Measurements from ENCODE around the gene LY9. TPM values are rescaled to one million over a fixed set of nuclear protein-coding genes. Genes with fewer than 3 reads are reported as not detected.
"Not testable (repeated sequence)": the region's sequence is repeated elsewhere in the genome, so short reads cannot be mapped to it uniquely, and the experiment has no call there.

Gene LY9
- total RNA-seq, 4 donors from 2014 or later: 0.23 to 1.6 (median 0.84) TPM

DNA sequence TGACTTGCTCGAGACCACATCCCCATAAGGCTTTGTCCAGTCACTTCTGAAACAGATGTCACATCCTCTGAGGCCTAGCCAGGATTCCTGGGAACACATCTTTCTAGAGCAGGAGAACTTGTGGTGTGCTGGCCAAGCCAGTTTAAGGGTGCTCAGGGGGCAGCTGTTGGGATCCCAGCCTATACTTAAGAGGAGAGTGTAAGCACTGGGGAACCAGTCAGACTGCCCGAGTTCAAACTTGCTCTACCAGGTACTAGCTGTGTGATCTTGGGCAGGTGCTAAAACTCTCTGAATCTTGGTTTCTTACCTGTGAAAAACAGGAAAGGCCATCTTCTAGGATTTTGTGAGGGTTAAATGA is 15.6 kb upstream of the LY9 start:
- intact Hi-C loops (cut with DNase I; ENCODE audit: low total_unique reads): no loop called here
- WGBS, 2 donors: 71 to 79% methylated on average over 2 of the region's 2 CpGs
- no peak overlapping the region for H3K4me3 ChIP-seq (ENCODE audit: low read depth, poor library complexity, severe bottlenecking)
- no peak for DNase-seq (ENCODE audit: low spot score in 2 of 2)
- no peak for TF ChIP-seq POLR2A (IDR thresholded peaks at IDR 0.05)
- TF ChIP-seq, protein P1, sequence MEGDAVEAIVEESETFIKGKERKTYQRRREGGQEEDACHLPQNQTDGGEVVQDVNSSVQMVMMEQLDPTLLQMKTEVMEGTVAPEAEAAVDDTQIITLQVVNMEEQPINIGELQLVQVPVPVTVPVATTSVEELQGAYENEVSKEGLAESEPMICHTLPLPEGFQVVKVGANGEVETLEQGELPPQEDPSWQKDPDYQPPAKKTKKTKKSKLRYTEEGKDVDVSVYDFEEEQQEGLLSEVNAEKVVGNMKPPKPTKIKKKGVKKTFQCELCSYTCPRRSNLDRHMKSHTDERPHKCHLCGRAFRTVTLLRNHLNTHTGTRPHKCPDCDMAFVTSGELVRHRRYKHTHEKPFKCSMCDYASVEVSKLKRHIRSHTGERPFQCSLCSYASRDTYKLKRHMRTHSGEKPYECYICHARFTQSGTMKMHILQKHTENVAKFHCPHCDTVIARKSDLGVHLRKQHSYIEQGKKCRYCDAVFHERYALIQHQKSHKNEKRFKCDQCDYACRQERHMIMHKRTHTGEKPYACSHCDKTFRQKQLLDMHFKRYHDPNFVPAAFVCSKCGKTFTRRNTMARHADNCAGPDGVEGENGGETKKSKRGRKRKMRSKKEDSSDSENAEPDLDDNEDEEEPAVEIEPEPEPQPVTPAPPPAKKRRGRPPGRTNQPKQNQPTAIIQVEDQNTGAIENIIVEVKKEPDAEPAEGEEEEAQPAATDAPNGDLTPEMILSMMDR (IDR thresholded peaks at IDR 0.05): no peak

DNA sequence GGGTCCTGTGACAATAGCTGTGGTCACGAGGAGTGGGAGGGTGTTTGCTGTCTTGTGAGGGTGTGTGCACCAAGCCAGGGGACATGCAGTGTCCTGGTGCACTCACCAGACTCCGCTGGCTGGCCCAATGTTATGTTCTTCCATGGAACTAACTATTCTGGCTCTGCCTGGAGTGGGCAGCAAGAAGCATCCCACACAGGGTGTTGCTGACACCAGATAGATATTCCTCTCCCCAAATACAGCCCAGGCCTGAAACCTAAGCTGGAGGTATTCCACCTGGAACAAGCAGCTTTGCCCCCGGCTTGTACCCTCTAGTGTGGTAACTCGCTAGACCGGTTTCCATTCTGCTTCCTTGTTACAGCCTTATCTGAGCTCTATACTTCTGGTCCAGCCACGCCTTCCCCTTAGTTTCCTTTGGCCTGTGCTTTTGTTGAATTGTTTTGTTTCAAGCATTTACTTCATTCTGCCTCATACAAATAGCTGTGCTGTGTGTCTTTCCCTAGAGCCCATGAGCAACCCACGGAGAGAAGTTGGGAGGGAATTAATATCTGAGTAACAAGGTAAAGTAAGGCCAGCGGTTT is 14.7 kb upstream of the LY9 start:
- TF ChIP-seq, protein P1 (IDR thresholded peaks at IDR 0.05): no peak
- TF ChIP-seq POLR2A (IDR thresholded peaks at IDR 0.05): no peak
- DNase-seq (ENCODE audit: low spot score in 2 of 2): no peak
- H3K4me3 ChIP-seq (ENCODE audit: low read depth, poor library complexity, severe bottlenecking): no peak overlapping the region
- 45 to 49% methylated on average over 8 of the region's 8 CpGs for WGBS, 2 donors
- intact Hi-C loops (cut with DNase I; ENCODE audit: low total_unique reads): no loop called here

DNA sequence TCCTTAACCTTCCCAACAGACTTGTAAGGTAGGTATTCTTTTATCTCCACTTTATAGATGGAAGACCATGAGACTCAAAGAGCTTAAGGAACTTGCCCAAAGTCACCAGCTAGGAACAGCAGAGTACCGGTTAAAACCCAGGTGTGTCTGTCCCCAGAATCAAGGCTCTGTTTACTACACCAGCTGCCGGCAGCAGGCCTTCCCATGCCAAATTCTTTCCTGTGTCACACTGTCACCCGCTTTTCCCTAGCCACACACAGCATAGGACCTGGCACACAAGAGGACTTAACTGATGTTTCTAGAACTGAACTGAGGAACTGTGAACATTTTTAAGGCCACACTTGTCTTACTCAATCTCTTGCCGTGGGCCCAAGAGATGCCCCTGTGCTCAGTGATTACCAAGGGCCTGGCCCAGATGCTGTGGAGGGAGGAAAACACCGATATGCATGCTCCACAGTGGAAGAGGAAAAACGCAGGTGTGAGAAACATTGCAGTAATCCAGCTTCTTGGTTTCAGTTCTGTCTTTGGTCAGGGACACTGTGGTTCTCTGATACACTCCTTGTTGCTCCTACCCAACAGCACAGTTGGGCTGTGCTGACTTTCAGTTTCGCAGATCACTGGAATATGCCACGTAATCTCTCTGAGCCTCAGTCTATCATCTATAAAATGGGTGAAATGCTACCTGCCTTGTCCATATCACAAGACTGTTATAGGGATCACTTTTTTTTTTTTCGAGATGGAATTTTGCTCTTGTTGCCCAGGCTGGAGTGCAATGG is 13.9 kb upstream of the LY9 start:
- DNase-seq (ENCODE audit: low spot score in 2 of 2): no peak
- TF ChIP-seq POLR2A (IDR thresholded peaks at IDR 0.05): no peak
- TF ChIP-seq, protein P1 (IDR thresholded peaks at IDR 0.05): no peak
- intact Hi-C loops (cut with DNase I; ENCODE audit: low total_unique reads): no loop called here
- H3K4me3 ChIP-seq (ENCODE audit: low read depth, poor library complexity, severe bottlenecking): no peak overlapping the region
- WGBS, 2 donors: 65 to 68% methylated on average over 9 of the region's 9 CpGs

DNA sequence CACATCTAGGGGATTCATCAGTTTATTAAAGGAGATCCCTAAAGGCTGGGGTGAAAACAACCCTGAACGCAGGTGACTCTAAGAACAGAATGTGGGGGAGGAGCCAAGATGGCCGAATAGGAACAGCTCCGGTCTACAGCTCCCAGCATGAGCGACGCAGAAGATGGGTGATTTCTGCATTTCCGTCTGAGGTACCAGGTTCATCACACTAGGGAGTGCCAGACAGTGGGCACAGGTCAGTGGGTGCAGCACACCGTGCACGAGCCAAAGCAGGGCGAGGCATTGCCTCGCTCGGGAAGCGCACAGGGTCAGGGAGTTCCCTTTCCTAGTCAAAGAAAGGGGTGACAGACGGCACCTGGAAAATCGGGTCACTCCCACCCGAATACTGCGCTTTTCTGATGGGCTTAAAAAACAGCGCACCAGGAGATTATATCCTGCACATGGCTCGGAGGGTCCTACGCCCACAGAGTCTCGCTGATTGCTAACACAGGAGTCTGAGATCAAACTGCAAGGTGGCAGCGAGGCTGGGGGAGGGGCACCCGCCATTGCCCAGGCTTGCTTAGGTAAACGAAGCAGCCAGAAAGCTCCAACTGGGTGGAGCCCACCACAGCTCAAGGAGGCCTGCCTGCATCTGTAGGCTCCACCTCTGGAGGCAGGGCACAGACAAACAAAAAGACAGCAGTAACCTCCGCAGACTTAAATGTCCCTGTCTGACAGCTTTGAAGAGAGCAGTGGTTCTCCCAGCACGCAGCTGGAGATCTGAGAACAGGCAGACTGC is 12.8 kb upstream of the LY9 start:
- DNase-seq (ENCODE audit: low spot score in 2 of 2); H3K4me3 ChIP-seq (ENCODE audit: low read depth, poor library complexity, severe bottlenecking); intact Hi-C loops (cut with DNase I; ENCODE audit: low total_unique reads): not testable (repeated sequence)
- WGBS, 2 donors: 63 to 67% methylated on average over 20 to 24 of the region's 25 CpGs

DNA sequence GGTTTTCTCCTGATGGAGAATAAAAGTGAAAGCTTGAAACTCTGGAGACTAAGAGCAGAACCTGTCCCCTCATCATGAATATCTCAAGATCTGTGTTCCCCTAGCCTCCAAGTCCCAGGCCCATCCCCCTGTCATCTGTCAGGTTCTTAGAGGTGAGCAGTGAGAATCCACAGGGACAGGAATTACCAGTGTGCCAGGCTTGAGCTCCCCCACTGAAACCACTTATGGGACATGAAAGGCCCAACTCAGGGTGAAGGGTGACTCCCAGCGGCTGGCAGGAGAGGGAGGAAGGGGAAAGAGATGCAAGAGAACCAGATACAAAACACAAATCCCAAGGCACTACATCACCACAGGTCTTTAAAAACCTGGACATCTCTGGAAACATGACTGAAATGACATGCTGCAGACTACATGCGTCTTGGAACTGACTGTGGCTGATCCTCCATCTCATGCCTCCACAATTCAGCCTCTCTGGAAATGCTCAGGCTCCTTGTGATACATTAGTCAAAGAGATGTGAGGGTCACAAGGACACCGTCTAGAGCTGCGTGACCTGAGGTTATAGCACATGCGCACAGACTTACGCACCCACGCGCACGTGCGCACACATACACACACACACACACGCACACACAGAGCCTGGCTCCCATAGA is 6.8 kb upstream of the LY9 start:
- WGBS, 2 donors: 96% methylated on average over 11 of the region's 11 CpGs
- intact Hi-C loops (cut with DNase I; ENCODE audit: low total_unique reads): no loop called here
- DNase-seq (ENCODE audit: low spot score in 2 of 2): no peak
- no peak overlapping the region for H3K4me3 ChIP-seq (ENCODE audit: low read depth, poor library complexity, severe bottlenecking)
- TF ChIP-seq POLR2A (IDR thresholded peaks at IDR 0.05): no peak
- TF ChIP-seq, protein P1 (IDR thresholded peaks at IDR 0.05): no peak

All from lower leg skin (tissue), 4 donors.